LNCaP clone FGC (cell line): ENCODE data around the gene ZNF580.

Experiments
- DNase-seq: peaks from one replicate; pipeline ENCODE4 v3.0.0-alpha.2; 2011; ENCODE audit warnings: low read depth
- H3K4me3 ChIP-seq: 2 replicates; pipeline ENCODE4 v1.5.1; 2011; ENCODE audit warnings: mild to moderate bottlenecking, low read depth, low read length, control low read depth
- CTCF ChIP-seq: IDR thresholded peaks from 2 replicates; pipeline ENCODE4 v1.5.1; 2012; ENCODE audit warnings: mild to moderate bottlenecking; ENCODE audit not compliant: control insufficient read depth, insufficient read depth; ENCODE audit errors: extremely low read depth

Gene ZNF580

DNA sequence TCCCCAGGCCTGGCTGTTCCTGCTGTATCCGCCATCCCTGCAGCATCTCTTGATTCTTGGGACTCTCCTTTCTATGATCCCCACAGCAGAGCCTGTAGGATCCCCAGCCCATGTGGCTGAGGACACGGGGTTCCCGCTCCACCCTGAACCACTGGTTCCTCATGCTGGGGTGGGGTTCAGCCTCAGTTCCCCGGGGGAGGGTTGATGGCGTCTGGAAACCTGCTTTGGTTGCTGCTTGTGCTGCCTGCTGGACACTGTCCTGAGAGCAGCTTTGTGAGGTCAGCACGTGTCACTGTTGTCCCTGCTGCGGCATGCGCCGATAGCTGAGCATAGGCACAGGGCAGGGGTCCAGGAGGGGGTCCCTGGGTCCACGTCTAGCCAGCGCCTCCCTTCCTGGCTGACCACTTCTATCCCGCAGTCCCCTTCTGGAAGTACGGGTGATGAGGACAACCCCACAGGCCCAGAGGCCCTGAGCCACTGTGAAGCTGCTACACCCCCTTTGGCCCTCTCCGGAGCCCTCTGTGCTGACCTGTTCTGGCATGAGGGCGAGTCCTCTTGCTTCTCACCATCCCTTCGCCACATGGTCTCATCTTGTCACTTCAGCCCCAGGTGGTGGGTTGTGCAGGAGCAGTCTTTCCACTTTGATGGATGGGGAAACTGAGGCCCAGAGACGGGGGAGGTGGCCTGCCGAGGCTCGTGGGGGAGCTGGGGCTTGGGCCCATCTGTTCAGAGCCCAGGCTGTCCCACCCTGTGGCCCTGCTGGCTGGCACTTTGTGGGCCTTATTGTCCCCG, 39.7 kb downstream of the ZNF580 start:
- H3K4me3 ChIP-seq, result no peak overlapping the region
- DNase-seq, result no peak
- no peak for TF ChIP-seq CTCF

GRCh38 chr19:55681131-55682092, 40.6 kb downstream of the ZNF580 start:
- H3K4me3 ChIP-seq, result no peak overlapping the region
- TF ChIP-seq CTCF, result no peak
- DNase-seq, result no peak

DNA sequence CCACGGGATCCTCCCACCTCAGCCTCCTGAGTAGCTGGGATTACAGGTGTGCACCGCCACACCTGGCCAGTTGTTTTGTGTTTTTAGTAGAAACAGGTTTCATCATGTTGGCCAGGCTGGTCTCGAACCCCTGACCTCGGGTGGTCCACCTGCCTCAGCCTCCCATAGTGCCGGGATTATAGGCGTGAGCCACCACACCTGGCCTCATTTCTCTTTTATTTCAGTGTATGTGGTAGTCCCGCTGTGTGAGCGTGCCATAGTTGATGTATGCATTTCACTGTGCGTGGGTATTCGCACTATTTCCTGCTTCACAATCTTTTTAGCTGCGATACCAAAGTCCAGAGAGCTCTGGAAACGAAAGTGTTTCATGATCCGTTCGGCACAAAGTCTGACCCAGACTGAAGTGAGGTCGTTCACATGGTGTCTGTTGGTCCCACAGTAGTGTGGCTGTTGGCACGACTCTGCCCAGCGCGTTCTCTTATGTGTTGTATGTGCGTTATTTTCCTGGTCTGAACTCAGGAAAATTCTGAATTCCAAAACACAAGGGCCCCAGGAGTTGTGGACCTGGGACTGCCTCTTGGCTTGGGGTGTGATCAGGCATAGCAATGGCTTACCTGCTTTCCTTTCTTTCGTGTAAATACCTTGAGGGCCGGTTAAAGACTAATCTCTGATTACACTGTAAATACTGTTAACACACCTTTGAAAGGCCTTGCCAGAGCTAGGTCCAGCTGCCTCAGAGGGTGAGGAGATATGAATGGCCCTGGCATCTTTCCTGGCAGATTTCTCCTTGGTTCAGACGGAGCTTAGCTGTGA, 42.9 kb downstream of the ZNF580 start:
- H3K4me3 ChIP-seq, result peak overlapping the region; percentile 38
- peak; percentile 94 for DNase-seq
- no peak for TF ChIP-seq CTCF

GRCh38 chr19:55684946-55685681, 44.3 kb downstream of the ZNF580 start:
- no peak for TF ChIP-seq CTCF
- DNase-seq, result no peak
- H3K4me3 ChIP-seq, result no peak overlapping the region

- no peak for TF ChIP-seq CTCF
- H3K4me3 ChIP-seq, result no peak overlapping the region
- no peak for DNase-seq
Observed at GRCh38 chr19:55685776-55686175, 45.0 kb downstream of the ZNF580 start.

GRCh38 chr19:55686311-55687050, 45.7 kb downstream of the ZNF580 start:
- no peak for DNase-seq
- no peak overlapping the region for H3K4me3 ChIP-seq
- no peak for TF ChIP-seq CTCF
